Stimulated activated CD4-positive, alpha-beta T cell treated with anti-CD3 and anti-CD28 coated beads, Interleukin-4, amount 100 ng/mL, for 1 hour (primary cell): ENCODE results near the gene WNK2.

ENCODE experiments used
- DNase-seq: peaks from one replicate; pipeline ENCODE4 v3.0.0-alpha.2; 2020

WNK2 gene

DNA sequence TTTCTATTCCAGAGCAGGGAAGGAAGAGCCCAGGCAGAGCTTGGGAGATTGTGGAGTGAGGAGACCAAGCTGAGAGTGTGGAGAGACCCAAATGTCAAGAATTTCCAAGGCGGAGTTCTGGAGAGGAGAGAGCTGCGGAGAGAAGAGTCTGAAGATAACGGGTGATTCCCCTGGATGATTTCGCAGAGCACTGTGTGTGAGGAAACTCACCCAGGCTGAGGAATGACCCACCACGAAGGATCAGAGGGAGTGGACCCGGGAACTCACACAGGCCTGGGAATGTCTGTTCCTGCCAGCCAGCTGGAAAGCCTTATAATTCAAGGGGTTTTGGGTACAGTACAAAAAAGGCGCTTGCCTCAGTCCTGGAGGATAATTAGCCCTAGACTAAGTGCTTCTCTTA lies 94.2 kb downstream of the WNK2 start:
- no peak for DNase-seq

DNA sequence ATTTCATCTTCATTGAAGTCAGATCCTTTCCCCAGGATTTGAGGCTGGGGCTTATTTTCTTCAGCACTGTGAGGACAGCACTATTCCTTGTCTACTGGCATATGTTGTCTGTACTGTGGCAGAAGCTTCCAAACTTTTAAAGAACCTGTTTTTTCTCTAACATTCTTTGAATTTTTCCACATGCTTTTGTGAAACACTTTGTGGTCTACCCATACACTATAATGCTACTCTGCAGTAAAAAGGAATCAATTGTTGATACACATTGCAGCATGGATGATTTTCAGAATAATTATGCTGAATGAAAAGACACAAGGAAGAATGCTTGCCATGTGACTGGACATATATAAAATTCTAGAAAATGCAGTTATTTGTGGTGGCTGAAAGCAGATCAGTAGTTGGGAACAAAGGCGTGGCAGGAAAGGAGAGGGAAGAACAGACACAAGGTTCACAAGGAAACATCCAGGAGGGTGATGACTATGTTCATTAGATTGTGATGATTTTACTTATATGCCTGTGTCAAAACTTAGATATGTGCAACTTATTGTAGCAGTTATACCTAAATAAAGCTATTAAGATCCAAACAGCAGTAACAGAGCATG lies 96.8 kb downstream of the WNK2 start:
- DNase-seq: no peak

DNA sequence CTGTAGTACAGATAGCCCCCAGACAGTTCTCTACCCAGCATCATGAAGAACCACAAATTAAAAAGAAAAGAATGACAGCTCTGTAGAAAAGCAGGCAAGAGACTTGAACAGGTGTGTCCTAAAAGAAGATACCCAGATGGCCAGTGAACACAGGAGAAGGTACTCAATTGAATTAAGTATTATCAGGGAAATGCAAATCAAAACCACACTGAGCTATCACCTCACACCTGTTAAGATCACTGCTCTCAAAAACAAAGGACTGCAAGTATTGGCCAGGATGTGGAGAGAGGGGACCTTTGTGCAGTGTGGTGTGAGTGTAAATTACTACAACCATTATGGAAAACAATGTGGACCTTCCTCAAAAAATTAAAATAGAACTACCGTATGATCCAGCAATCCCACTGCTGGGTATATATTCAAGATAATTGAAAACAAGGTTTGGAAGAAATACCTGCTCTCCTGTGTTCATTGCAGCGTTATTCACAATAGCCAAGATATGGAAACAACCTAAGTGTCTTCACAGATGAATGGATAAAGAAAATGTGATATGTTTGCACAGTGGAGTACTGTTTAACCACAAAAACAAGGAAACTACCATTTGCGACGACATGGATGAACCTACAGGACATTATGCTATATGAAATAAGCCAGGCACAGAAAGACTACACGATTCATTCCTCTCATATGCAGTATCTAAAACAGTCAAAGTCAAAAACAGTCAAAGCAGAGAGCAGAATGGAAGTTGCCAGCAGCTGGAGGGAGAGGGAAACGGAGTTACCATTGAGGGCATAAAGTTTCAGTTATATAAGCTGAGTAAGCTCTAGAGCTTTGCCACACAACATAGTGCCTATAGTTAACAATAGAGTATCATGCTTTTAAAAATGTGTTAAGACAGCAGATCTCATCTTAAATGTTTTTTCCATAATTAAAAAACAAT lies 102.6 kb downstream of the WNK2 start:
- no peak for DNase-seq

DNA sequence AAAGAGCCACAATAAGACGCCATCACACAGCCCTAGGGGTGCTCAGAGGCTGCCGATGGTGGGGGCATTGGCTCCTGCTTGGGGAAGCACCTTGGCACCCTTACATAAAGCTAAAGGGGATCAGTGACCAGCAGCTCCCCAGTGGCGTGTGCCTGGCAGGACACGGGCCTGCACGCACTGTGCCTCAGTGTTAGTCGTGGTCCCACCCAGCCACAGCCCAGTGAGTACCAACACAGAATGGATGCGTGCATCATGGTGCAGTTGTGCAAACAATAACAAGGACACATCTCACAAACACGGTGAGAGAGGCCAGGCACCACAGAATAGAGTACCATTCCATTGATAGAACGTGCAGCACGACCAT lies 103.2 kb downstream of the WNK2 start:
- no peak for DNase-seq

DNA sequence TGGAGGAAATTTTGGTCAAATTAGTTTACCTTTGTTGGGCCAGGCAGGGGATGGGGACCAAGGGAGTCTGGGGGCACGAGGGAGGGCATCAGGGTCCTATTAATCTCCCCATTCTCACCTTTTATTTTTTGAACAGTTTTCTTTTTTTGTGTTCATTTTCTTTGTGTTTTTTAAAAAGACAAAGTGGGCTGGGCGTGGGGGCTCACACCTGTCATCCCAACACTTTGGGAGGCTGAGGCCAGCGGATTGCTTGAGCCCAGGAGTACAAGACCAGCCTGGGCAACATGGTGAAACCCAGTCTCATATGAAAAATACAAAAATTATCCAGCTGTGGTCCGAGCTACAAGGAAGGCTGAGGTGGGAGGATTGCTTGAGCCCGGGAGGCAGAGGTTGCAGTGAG lies 103.7 kb downstream of the WNK2 start:
- no peak for DNase-seq

DNA sequence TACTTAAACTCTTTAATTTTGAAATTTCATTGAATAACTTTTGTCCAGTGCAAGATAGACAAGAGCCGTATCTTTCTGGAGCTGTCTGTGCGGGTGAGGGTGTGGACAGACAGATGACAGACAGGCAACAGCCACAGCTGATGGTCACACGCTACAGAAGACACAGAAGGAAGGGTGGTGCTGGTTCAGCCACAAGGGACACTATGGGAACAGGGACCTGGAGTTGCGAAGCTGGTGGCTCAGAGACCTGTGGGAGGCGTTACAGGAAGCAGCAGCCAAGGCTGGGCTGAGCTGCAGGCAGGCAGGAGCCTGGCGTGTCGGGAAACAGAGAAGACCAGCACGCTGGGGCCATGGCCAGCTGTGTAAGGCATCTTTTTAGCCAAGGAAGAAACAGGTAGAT lies 104.4 kb downstream of the WNK2 start:
- no peak for DNase-seq

DNA sequence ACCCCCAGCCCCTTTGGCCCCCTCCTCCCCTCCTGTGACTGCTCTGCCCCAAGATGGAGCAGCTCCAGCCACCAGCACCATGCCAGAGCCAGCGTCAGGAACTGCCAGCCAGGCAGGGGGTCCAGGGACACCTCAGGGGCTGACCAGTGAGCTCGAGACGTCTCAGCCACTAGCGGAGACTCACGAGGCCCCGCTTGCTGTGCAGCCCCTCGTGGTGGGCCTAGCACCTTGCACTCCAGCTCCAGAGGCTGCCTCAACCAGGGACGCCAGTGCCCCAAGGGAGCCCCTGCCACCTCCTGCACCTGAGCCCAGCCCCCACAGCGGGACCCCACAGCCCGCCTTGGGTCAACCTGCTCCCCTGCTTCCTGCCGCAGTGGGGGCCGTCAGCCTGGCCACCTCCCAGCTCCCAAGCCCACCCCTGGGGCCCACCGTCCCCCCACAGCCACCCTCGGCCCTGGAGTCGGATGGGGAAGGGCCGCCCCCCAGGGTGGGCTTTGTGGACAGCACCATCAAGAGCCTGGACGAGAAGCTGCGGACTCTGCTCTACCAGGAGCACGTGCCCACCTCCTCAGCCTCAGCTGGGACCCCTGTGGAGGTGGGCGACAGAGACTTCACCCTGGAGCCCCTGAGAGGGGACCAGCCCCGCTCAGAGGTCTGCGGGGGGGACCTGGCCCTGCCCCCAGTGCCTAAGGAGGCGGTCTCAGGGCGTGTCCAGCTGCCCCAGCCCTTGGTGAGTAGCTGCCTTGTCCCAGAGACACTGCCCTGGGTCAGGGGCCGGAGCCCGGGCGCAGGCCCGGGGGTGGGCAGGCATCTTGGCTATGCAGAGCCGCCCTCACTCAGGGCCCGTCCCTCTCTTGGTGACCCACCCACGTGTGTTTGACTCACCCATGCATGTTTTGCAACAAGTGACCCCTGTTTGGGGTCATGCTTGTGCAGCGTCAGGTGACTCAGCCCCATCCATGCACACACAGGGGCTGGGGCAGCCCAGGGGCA lies 105.2 kb downstream of the WNK2 start:
- no peak for DNase-seq

DNA sequence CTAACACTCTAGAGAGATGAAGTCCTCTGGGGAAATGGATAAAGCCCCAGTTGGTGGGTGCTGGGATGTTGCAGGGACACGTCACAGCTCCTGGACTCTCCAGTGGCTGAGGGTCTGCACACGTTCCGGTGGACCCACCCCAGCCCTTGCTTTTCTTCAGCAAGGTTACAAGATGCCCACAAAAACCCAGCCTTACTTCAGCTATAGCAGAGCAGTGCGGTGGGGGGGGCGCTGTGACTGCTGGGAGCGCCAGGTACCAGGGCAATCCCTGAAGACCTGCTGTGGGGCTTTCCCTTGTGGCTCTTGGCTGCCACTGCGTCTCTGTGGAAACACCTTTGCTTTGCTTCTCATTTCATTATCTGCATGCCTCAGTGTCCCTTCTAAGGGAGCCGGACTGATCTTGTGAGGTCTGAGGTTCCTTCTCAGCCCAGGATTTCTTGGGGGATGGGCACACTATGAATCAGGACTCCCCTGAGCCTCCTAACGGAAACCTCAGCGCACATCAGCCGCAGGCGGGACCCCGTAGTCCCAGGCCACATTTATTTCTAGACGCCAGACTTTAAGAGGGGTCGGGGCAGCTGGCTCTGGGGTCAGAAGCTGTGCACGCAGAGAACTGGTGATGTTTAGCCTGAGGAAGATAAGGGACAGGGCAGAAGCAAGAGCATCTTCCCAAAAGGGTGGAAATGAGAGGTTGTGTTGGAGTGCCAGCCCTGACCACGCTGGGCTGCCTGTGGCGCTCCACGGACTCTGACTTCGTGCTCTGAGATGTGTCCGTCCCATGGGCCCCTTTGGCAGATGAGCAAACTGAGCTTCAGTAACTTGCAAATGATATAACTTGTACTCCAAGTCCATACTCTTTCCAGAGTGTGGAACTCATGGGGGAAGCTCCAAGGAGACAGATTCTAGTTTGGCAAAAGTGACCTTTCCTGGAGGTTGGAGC lies 106.8 kb downstream of the WNK2 start:
- DNase-seq: no peak

DNA sequence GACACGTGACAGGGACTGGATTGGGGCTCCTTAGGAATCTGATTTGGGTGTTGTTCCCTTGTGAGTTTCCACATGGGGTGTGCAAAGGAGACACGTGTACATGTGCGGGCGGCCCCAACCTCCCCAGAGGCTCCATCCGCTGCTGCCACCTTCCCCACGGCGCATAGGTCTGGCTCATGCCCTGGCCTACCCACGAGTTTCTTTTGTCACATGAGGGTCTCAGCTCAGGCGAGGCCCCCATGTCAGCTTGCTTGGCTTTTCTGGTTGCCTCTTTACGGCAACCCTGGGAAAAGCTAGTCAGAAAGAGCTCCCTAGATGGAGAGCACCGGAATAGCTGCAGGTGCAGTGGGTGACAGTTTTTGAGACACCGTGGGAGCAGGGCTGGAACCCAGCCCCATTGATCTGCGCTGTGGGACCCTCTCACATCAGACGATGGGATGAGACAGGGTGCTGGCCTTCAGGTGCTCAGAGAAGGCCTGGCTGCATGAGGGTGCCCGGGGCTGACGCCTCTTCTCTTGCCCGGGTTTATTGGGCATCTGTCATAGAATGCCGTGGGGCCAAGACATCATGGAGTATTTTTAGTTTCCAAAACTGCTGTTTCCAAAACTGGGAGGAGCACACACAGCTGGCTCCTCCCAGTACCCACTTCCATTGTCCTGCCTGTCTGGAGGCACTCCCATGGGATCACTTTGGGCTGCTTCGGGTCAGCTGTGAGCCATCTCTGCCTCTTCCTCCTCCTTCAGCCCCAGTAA lies 107.8 kb downstream of the WNK2 start:
- DNase-seq: no peak

DNA sequence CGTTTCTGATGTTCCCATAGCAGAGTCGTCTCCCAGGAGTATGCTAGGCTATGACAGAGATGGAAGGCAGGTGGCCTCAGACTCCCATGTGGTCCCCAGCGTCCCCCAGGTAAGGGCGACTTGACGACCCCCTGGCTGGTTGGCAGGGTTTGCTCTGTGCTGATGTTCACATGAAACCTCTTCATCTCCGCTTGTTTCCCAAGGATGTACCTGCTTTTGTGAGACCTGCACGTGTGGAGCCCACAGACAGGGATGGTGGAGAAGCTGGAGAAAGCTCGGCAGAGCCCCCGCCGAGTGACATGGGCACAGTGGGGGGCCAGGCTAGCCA lies 108.3 kb downstream of the WNK2 start:
- no peak for DNase-seq

DNA sequence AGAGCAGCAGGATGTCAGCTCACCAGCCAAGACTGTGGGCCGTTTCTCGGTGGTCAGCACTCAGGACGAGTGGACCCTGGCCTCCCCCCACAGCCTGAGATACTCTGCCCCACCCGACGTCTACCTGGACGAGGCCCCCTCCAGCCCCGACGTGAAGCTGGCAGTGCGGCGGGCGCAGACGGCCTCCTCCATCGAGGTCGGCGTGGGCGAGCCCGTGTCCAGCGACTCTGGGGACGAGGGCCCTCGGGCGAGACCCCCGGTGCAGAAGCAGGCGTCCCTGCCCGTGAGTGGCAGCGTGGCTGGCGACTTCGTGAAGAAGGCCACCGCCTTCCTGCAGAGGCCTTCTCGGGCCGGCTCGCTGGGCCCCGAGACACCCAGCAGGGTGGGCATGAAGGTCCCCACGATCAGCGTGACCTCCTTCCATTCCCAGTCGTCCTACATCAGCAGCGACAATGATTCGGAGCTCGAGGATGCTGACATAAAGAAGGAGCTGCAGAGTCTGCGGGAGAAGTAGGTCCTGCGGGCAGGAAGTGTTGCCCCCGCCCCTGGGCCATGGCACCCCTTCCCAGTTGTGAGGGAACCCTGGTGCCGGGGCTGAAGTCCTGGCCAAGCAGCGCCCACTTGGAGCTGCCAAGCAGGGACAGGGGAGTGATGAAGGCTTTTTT lies 108.9 kb downstream of the WNK2 start:
- no peak for DNase-seq

DNA sequence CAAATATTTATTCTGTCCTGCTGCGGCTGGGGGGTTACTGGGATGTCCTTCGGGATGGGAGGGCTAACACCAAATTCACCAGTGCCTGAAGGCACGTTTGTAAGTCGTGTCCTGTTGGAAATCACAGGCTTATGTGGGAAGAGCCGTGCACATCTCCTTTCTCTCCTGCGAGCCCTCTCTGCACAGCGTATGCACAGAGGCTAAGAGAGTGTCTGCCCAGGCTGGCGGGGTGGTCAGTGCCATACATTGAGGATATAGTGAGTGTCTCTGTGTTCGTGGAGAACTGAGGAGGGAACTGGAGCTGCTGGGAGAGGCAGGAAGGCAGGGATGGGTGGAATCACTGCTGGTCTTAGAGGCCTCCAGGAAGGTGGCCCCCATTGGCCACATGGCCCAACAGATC lies 110.1 kb downstream of the WNK2 start:
- DNase-seq: no peak

DNA sequence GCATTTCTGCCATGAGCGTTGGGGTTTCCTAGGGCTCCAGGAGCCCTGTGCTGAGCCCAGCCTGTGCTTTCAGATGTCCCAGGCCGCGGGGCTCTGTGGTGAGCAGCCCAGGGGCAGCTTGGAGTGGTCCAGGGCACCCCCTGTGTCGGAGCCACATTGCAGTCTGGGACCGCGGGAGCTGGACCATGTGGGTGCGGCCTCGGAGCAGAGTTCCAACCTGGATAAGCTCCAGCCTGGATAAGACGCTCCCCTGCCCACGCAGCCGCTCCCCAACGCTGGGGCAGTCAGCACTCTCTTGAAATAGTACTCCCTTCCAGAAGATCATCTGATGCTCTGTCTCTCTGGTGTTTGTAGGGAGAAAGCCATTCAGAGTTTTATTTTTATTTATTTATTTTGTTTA lies 111.1 kb downstream of the WNK2 start:
- no peak for DNase-seq

DNA sequence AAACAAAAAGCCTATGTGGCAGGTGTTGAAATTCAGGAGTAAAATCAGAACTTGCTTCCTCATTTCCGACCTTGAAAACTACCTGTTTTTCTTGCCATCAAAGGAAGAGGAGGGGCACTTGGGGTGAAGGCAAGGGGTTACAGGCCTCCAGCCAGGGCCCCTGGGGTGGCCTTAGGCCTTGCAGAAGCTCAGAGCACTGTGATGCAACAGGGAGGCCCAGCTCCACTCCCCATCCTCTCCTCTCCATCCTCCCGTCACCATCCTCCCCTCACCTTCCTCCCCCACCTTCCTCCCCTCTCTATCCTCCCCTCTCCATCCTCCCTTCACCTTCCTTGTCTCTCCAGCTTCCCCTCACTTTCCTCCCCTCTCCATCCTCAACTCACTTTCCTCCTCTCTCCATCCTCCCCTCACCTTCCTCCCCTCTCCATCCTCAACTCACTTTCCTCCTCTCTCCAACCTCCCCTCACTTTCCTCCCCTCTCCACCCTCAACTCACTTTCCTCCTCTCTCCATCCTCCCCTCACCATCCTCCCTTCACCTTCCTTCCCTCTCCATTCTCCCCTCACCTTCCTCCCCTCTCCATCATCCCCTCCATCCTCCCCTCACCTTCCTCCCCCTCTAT lies 111.6 kb downstream of the WNK2 start:
- DNase-seq: no peak

DNA sequence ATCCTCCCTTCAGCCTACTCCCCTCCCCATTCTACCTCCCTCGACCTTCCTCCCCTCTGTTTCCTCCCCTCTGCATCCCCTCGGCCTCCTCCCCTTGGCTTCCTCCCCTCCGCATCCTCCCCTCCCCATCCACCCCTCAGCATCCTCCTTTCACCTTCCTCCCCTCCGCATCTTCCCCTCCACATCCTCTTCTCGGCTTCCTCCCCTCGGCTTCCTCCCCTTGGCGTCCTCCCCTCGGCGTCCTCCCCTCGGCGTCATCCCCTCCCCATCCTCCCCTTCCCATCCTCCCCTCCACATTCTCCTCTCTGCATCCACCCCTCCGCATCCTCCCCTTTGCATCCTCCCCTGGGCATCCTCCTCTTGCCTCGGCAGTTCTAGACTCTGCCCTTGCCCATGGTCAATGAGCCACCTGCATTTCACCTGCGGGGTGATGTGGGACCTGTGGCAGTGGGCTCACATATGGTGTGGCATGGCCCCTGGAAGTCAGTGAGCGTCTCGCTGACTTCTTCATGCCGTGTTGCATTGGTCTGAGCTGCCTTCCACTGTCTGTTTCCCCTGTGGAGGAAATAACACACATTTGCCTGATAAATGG lies 113.0 kb downstream of the WNK2 start:
- DNase-seq: no peak

DNA sequence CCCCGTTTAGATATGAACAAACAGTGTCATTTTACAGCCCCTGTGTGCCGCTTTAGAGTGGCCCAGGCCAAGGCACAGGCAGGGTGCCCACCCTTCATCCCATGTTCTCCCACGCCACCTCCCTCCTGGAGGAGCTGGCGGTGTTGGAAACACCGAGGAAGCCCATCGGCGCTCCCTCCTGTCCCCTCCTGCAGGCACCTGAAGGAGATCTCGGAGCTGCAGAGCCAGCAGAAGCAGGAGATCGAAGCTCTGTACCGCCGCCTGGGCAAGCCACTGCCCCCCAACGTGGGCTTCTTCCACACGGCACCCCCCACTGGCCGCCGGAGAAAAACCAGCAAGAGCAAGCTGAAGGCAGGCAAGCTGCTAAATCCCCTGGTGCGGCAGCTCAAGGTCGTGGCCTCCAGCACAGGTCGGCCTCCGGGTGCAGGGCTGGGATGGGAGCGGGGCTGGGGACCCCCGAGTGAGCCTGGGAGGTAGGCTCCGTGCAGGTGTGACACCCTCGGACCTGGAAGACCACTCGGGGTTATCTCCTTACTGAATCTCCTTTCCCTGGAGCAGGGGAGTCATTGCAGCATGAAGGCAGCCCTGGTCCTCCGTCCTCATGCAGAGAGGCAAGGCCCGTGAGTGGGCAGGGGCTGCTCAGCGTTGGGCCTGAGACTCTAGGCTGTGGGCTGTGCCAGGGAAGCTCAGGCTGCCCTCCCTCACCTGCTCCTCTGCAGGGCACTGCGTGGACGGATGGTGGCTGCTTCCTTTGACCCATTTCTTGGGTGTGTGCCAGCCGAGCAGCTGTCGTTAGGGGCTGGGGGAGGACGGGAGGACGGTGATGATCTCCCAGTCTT lies 113.9 kb downstream of the WNK2 start:
- DNase-seq: no peak

DNA sequence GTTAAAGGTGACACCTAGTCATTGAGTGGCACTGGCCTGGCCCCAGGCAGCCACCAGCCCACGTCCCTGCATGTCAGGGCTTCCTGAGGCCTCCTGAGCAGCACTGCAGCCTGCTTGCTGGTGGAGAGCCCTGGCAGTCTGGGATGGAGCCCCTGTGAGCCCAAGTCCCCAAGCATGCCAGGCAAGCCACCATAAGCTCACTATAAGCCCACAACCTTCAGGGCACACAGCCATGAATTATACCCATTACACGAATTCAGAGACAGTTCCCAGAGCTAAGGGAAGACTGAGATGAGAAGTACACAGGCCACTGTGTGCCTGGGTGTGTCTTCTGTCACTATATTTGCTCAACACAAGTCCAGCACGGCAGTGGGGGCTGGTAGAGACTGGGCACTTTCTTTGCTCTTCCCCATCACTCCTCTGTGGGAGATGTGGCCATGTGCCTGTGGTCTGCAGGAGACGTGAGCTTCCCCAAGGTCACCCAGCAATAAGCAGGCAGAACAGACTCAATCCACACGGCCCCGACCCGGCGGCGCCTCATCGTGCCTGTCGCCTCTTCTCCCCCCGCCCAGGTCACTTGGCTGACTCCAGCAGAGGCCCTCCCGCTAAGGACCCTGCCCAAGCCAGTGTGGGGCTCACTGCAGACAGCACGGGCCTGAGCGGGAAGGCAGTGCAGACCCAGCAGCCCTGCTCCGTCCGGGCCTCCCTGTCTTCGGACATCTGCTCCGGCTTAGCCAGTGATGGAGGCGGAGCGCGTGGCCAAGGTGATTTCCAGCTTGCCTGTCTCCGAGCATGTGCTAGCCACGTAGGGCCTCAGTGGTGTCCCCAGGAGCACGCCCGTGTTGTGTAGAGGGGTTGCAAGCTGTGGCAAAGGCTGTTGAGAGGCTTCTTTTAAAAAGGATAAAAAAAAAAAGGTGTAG lies 114.8 kb downstream of the WNK2 start:
- no peak for DNase-seq
